GM12878 (cell line): ENCODE data around the gene SLC35E3. TPM values are rescaled to one million over a fixed set of nuclear protein-coding genes. Genes with fewer than 3 reads are reported as not detected.

ENCODE experiments used
- ATAC-seq: fragments of 200-7000 bp; cut with Tn5 transposase; 3 replicates; pipeline ENCODE4 v1.9.1; 2020; ENCODE audit warnings: mild to moderate bottlenecking, moderate library complexity
- BruUV-seq: library from RNA; stranded (reverse); fragments of 400-500 nt; replicated peaks from 2 replicates; lab custom pipeline; 2021; lab: Mats Ljungman, UMichigan
- CTCF ChIA-PET: fragments of 300-600 bp; sonication (Branson Sonifier 250); formaldehyde crosslinking; extraction: SDS; loops from one replicate; lab custom pipeline; 2021; ENCODE audit warnings: inconsistent platforms; lab: Yijun Ruan, JAX
- POLR2A ChIA-PET: fragments of 350-600 bp; formaldehyde crosslinking; extraction: SDS; loops from one replicate; lab custom pipeline; 2021; ENCODE audit warnings: inconsistent platforms; lab: Charles Lee
- RAD21 ChIA-PET: fragments of 300-600 bp; sonication (Branson Sonifier 250); formaldehyde crosslinking; loops from one replicate; lab custom pipeline; 2023; ENCODE audit warnings: antibody characterized with exemption; ENCODE audit not compliant: unreplicated experiment; lab: Charles Lee
- SMC1A ChIA-PET: fragments of 300-600 bp; sonication (Branson Sonifier 250); formaldehyde crosslinking; loops from one replicate; lab custom pipeline; 2023; ENCODE audit not compliant: unreplicated experiment, uncharacterized antibody; lab: Charles Lee
- DNase-seq: peaks from one replicate; pipeline ENCODE4 v3.0.0-alpha.2; 2011; ENCODE audit warnings: low read depth, low spot score
- FAIRE-seq: peaks from 3 replicates; lab custom pipeline; 2011; peaks lifted over from hg19 to GRCh38; lab: Jason Lieb, UNC
- H2AFZ ChIP-seq: 2 replicates; pipeline ENCODE4 v1.6.0; 2011; ENCODE audit warnings: low read depth, low read length, control low read depth; ENCODE audit not compliant: control insufficient read depth
- H3K27ac ChIP-seq: 2 replicates; pipeline ENCODE4 v1.5.1; 2011; ENCODE audit warnings: control low read depth; ENCODE audit not compliant: control insufficient read depth, insufficient read depth
- H3K27me3 ChIP-seq, 2 experiments: replicated peaks in 1 of 2; 2 replicates each; pipeline versions ENCODE4 v1.6.0 to v1.6.1; 2011; ENCODE audit warnings: low read length in 1 of 2; ENCODE audit not compliant: control insufficient read depth in 2 of 2, insufficient read depth in 2 of 2
- H3K36me3 ChIP-seq, 2 experiments: 2 replicates each; pipeline ENCODE4 v1.5.1; 2011; ENCODE audit warnings: low read length in 1 of 2; ENCODE audit not compliant: control insufficient read depth in 2 of 2, insufficient read depth in 2 of 2
- H3K4me1 ChIP-seq: 2 replicates; pipeline ENCODE4 v1.6.1; 2011; ENCODE audit warnings: mild to moderate bottlenecking, low read length, moderate library complexity, mixed read lengths; ENCODE audit not compliant: control insufficient read depth, insufficient read depth
- H3K4me2 ChIP-seq: 2 replicates; pipeline ENCODE4 v1.6.0; 2011; ENCODE audit warnings: control low read depth; ENCODE audit not compliant: control insufficient read depth, insufficient read depth
- H3K4me3 ChIP-seq: fragments of 200-600 bp; sonication (generic); 2 replicates; pipeline ENCODE4 v1.5.1; 2016
- H3K79me2 ChIP-seq: 2 replicates; pipeline ENCODE4 v1.6.0; 2011; ENCODE audit warnings: low read length; ENCODE audit not compliant: control insufficient read depth, insufficient read depth
- H3K9ac ChIP-seq: 2 replicates; pipeline ENCODE4 v1.8.0; 2011; ENCODE audit warnings: low read length, control low read depth, mixed read lengths; ENCODE audit not compliant: control insufficient read depth, insufficient read depth
- H3K9me3 ChIP-seq: replicated peaks from 3 replicates; pipeline ENCODE4 v1.5.1; 2011; ENCODE audit warnings: mild to moderate bottlenecking, low read length; ENCODE audit not compliant: control insufficient read depth, insufficient read depth
- H4K20me1 ChIP-seq: 2 replicates; pipeline ENCODE4 v1.6.0; 2011; ENCODE audit not compliant: control insufficient read depth, insufficient read depth
- PAX8 ChIP-seq: fragments of 450-650 bp; IDR thresholded peaks from 2 replicates; pipeline ENCODE4 v1.6.1; 2017; ENCODE audit warnings: mild to moderate bottlenecking, moderate library complexity
- POLR2AphosphoS2 ChIP-seq: IDR thresholded peaks from 2 replicates; pipeline ENCODE4 v1.6.1; 2011; ENCODE audit warnings: low read depth, mild to moderate bottlenecking, low read length, improper control_type of control experiment, moderate library complexity
- TAF1 ChIP-seq: IDR thresholded peaks from 2 replicates; pipeline ENCODE4 v1.6.1; 2011; ENCODE audit warnings: mild to moderate bottlenecking, low read depth, low read length, borderline replicate concordance
- WGBS: methylation state at CpG from one replicate; pipeline ENCODE4 v1.1.6; 2016; ENCODE audit warnings: low lambda C conversion rate; ENCODE audit not compliant: insufficient replicate concordance, insufficient coverage; ENCODE audit errors: missing lambda C conversion rate; 5-methylcytosine and 5-hydroxymethylcytosine counted together
- in situ Hi-C: fragments of 300-500 bp; cut with MboI; formaldehyde crosslinking; loops from 9 replicates; pipeline ENCODE4 v1.14.3; 2018; ENCODE audit warnings: mixed read lengths
- intact Hi-C: fragments of 100-400 bp; cut with micrococcal nuclease; formaldehyde crosslinking; loops from one replicate; pipeline ENCODE4 v1.14.2; 2022; ENCODE audit not compliant: unreplicated experiment
- polyA plus RNA-seq, 11 experiments: library from polyadenylated mRNA; depleted of rRNA in 4 of 11; unstranded in 6 of 11; stranded (reverse) in 5 of 11; fragments of >200 nt; fragmentation: Nextera tagmentation in 4 of 11; fragmentation: Illumina TruSeq in 1 of 11; extraction: Ambion mirVana in 4 of 11; extraction: Trizol in 1 of 11; gene quantifications; 1 replicate in 1 of 11; 2 replicates in 10 of 11; pipeline versions ENCODE4 v1.2.1 to v1.2.3, GENCODE V29; 2011 to 2016; ENCODE audit warnings: inconsistent platforms in 2 of 11, missing spikeins in 2 of 11, low read depth in 1 of 11
- total RNA-seq, 4 experiments: library from RNA; depleted of rRNA in 3 of 4; stranded (reverse); fragments of >200 nt in 3 of 4; fragmentation: Illumina TruSeq in 1 of 4; extraction: Trizol in 1 of 4; gene quantifications; 2 replicates each; pipeline versions ENCODE4 v1.2.1 to v1.2.3, GENCODE V29; 2013 to 2021
- TF ChIP-seq, protein P1 (sequence below): fragments of 450-650 bp; IDR thresholded peaks from 2 replicates; pipeline ENCODE4 v1.6.1; 2017; ENCODE audit warnings: borderline replicate concordance

The SLC35E3 gene
- total and polyA plus RNA-seq, 10 of the 15 experiments (the other 5 are each of a cell fraction or from before 2014, with no cell fraction given) = 3.6 to 19.8 (median 6.1) TPM

DNA sequence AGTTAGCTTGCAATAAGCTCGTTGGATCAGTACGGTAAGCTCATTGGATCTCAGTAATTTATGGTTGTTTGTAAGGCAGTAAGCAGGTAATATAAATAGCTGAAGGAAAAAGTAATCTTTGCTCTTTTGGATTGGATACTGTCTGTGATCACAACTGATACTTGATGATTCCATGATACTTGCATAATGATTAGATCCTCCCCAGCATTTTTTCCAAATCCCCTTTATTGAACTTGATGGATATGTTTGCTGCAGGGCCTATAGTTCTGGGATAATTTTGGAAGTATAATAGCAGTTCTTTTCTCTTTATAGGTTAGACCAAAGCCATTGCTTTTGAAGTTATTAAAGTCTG lies 67.2 kb downstream of the SLC35E3 start:
- Histone ChIP-seq H3K36me3 (peaks cover 2 to 46% of the 10 kb centered on the region in 2 experiments), H3K4me3 (peak overlapping the region; percentile 57; the same call in 1 of the 2 replicates), H3K27ac (no peak overlapping the region), H4K20me1 (no peaks in the 10 kb centered on the region; the same call in 1 of the 2 replicates), H3K79me2 (peaks cover 90% of the 10 kb centered on the region), H2AFZ (no peak overlapping the region), H3K4me1 (no peaks in the 10 kb centered on the region; the same call in 1 of the 2 replicates), H3K9ac (no peak overlapping the region), H3K9me3 (peaks cover 2% of the 10 kb centered on the region; the same call in 1 of the 3 replicates), H3K27me3 (no peaks in the 10 kb centered on the region), H3K4me2 (peak overlapping the region; percentile 40)
- no peak for ATAC-seq
- intact Hi-C loops (no loop called here), in situ Hi-C loops (no loop called here)
- ChIA-PET RAD21 (interaction anchor here (1.1 to 2.1 kb wide), 4 partner anchors 8 to 454 kb away, joined by 3 to 4 read pairs (median 4); no protein-coding TSS in a partner anchor), SMC1A (interaction anchor here (1.2 to 5.0 kb wide), 7 partner anchors 9 to 77 kb away, joined by 3 to 22 read pairs (median 6); partner anchors contain the start of gene SLC35E3), CTCF (interaction anchor here (0.6 to 12.4 kb wide), 6 partner anchors 8 to 591 kb away, joined by 3 to 156 read pairs (median 4); no protein-coding TSS in a partner anchor), POLR2A (interaction anchor here (1.3 to 1.5 kb wide), 3 partner anchors 8 to 21 kb away, joined by 3 to 5 read pairs (median 4); no protein-coding TSS in a partner anchor)
- WGBS = 93% methylated on average over 2 of the region's 2 CpGs
- no peak for FAIRE-seq
- DNase-seq = no peak
- no TSS peak for BruUV-seq
- TF ChIP-seq TAF1 (no peak), POLR2AphosphoS2 (peak; percentile 9; the same call in 1 of the 2 replicates), PAX8 (peak; percentile 24)
- TF ChIP-seq, protein P1, sequence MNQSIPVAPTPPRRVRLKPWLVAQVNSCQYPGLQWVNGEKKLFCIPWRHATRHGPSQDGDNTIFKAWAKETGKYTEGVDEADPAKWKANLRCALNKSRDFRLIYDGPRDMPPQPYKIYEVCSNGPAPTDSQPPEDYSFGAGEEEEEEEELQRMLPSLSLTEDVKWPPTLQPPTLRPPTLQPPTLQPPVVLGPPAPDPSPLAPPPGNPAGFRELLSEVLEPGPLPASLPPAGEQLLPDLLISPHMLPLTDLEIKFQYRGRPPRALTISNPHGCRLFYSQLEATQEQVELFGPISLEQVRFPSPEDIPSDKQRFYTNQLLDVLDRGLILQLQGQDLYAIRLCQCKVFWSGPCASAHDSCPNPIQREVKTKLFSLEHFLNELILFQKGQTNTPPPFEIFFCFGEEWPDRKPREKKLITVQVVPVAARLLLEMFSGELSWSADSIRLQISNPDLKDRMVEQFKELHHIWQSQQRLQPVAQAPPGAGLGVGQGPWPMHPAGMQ = no peak
